ENCODE measurements around the gene ANO8. TPM values are rescaled to one million over a fixed set of nuclear protein-coding genes. Genes with fewer than 3 reads are reported as not detected.

The ANO8 gene
- polyA plus RNA-seq, 1 donor, result 4.4 TPM

GRCh38 chr19:17327654-17328516 is 6.8 kb downstream of the ANO8 start:
- peaks cover 11% of the 10 kb centered on the region for H3K9me3 ChIP-seq (ENCODE audit: control insufficient read depth, low read depth, low read length)
- no CpG with 5 or more reads among the region's 64 CpGs for WGBS (ENCODE audit: insufficient coverage, low lambda C conversion rate)
- H3K4me3 ChIP-seq (ENCODE audit: low read length), result peak overlapping the region; percentile 46
- peak overlapping the region; percentile 40 for H3K27ac ChIP-seq (ENCODE audit: low read length)
- no peaks in the 10 kb centered on the region for H3K36me3 ChIP-seq (ENCODE audit: control insufficient read depth, insufficient read depth, low read length)
- peaks cover 20% of the 10 kb centered on the region for H3K27me3 ChIP-seq (ENCODE audit: control insufficient read depth, insufficient read depth, low read length)
- DNase-seq, result peak; percentile 60 to 86
- H3K4me1 ChIP-seq (ENCODE audit: control insufficient read depth, insufficient read depth, low read length), result peaks cover 11% of the 10 kb centered on the region

DNA sequence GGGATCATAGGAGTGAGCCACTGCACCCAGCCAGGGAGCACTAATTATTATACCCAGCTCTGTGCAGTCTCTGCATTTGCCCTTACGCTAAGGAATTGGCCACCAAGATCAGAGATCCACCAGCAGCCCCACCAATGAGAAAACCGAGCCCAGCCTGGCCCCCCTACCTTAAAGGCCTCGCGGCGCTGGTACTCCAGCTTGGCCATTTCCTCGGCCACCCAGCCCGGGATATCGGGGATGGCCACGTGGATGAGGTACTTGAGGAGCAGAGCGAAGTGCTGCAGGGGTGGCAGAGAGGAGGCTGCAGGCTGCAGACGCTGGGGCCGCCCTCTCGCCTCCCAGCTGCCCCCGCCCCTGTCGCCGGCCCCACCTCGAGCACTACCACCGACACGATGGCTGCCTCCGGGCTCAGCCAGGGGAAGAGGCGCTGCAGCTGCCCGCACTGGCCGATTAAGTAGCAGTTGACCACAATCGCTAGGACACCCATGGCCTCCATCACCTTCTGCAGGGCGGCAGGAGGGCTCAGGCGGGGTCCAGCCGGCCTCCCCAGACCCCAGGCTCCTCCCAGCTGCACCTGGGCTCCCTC is 7.5 kb downstream of the ANO8 start:
- no peak for DNase-seq
- WGBS (ENCODE audit: insufficient coverage, low lambda C conversion rate), result no CpG with 5 or more reads among the region's 27 CpGs
- H3K27ac ChIP-seq (ENCODE audit: low read length), result no peak overlapping the region

DNA sequence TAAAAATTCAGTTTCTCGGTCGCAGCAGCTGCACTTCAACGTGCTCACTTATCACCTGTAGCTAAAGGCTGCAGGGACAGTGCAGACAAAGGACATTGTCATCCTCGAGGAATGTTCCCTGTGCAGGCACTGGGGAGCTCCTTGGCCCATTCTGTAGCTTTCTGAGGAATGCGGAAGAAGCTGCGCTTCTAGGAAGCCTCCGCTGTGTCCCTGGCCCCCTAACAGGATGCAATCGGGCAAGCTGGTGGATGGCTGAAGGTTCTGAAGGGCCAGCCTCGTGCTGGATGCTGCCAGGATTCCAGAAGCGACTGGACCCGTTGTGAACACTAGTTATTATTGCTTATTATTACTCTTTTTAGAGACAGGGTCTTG is 8.1 kb downstream of the ANO8 start:
- Histone ChIP-seq H3K27ac (ENCODE audit: low read length) (no peak overlapping the region), H3K36me3 (ENCODE audit: control insufficient read depth, insufficient read depth, low read length) (peaks cover 9% of the 10 kb centered on the region), H3K27me3 (ENCODE audit: control insufficient read depth, insufficient read depth, low read length) (peaks cover 20% of the 10 kb centered on the region), H3K4me3 (ENCODE audit: low read length) (no peak overlapping the region), H3K4me1 (ENCODE audit: control insufficient read depth, insufficient read depth, low read length) (peaks cover 11% of the 10 kb centered on the region), H3K9me3 (ENCODE audit: control insufficient read depth, low read depth, low read length) (peaks cover 9% of the 10 kb centered on the region)
- no peak for DNase-seq
- WGBS (ENCODE audit: insufficient coverage, low lambda C conversion rate), result no CpG with 5 or more reads among the region's 11 CpGs

More for the DNA sequence above, 7.5 kb downstream of the ANO8 start:
- peaks cover 3% of the 10 kb centered on the region for H3K36me3 ChIP-seq (ENCODE audit: control insufficient read depth, insufficient read depth, low read length)
- H3K4me3 ChIP-seq (ENCODE audit: low read length), result no peak overlapping the region
- peaks cover 11% of the 10 kb centered on the region for H3K4me1 ChIP-seq (ENCODE audit: control insufficient read depth, insufficient read depth, low read length)
- H3K27me3 ChIP-seq (ENCODE audit: control insufficient read depth, insufficient read depth, low read length), result peaks cover 20% of the 10 kb centered on the region
- H3K9me3 ChIP-seq (ENCODE audit: control insufficient read depth, low read depth, low read length), result peaks cover 9% of the 10 kb centered on the region

- H3K9me3 ChIP-seq (ENCODE audit: control insufficient read depth, low read depth, low read length), result peaks cover 9% of the 10 kb centered on the region
- no peak overlapping the region for H3K27ac ChIP-seq (ENCODE audit: low read length)
- 100% methylated on average over 1 of the region's 17 CpGs for WGBS (ENCODE audit: insufficient coverage, low lambda C conversion rate)
- H3K4me3 ChIP-seq (ENCODE audit: low read length), result no peak overlapping the region
- H3K36me3 ChIP-seq (ENCODE audit: control insufficient read depth, insufficient read depth, low read length), result peaks cover 12% of the 10 kb centered on the region
- peaks cover 11% of the 10 kb centered on the region for H3K4me1 ChIP-seq (ENCODE audit: control insufficient read depth, insufficient read depth, low read length)
- peaks cover 20% of the 10 kb centered on the region for H3K27me3 ChIP-seq (ENCODE audit: control insufficient read depth, insufficient read depth, low read length)
- DNase-seq, result no peak
These were observed 8.6 kb downstream of the ANO8 start for GRCh38 chr19:17325881-17326594.

DNA sequence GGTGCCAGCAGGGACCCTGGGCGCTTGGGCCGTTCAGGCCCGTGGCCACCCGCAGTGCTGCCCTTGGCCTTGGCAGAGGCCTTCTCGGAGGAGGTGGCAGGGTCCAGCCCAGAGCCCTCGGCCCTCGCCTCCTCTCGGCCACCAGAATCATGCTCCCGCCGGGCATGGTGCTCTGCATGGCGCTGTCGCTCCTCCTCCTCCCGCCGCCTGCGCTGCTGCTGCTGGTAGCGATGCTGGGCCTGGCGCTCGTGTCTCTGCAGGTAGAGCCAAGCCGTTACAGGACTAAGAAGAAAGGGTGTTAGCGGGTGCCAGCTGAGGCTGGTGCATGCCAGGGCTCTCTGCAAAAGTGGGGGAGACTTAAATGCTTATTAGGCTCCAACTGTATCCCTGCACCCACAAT is 9.5 kb downstream of the ANO8 start:
- DNase-seq, result no peak
- peaks cover 6% of the 10 kb centered on the region for H3K9me3 ChIP-seq (ENCODE audit: control insufficient read depth, low read depth, low read length)
- no peak overlapping the region for H3K27ac ChIP-seq (ENCODE audit: low read length)
- peaks cover 11% of the 10 kb centered on the region for H3K4me1 ChIP-seq (ENCODE audit: control insufficient read depth, insufficient read depth, low read length)
- peaks cover 19% of the 10 kb centered on the region for H3K36me3 ChIP-seq (ENCODE audit: control insufficient read depth, insufficient read depth, low read length)
- H3K4me3 ChIP-seq (ENCODE audit: low read length), result no peak overlapping the region
- WGBS (ENCODE audit: insufficient coverage, low lambda C conversion rate), result no CpG with 5 or more reads among the region's 20 CpGs
- H3K27me3 ChIP-seq (ENCODE audit: control insufficient read depth, insufficient read depth, low read length), result peaks cover 14% of the 10 kb centered on the region

- WGBS (ENCODE audit: insufficient coverage, low lambda C conversion rate), result no CpG with 5 or more reads among the region's 28 CpGs
- no peak for DNase-seq
- H3K27me3 ChIP-seq (ENCODE audit: control insufficient read depth, insufficient read depth, low read length), result peaks cover 8% of the 10 kb centered on the region
- peaks cover 3% of the 10 kb centered on the region for H3K9me3 ChIP-seq (ENCODE audit: control insufficient read depth, low read depth, low read length)
- H3K27ac ChIP-seq (ENCODE audit: low read length), result no peak overlapping the region
- no peak overlapping the region for H3K4me3 ChIP-seq (ENCODE audit: low read length)
- H3K4me1 ChIP-seq (ENCODE audit: control insufficient read depth, insufficient read depth, low read length), result peaks cover 11% of the 10 kb centered on the region
- H3K36me3 ChIP-seq (ENCODE audit: control insufficient read depth, insufficient read depth, low read length), result peaks cover 22% of the 10 kb centered on the region
These were observed 10.1 kb downstream of the ANO8 start for GRCh38 chr19:17324357-17325114.

GRCh38 chr19:17323964-17324332 is 10.7 kb downstream of the ANO8 start:
- Histone ChIP-seq H3K4me1 (ENCODE audit: control insufficient read depth, insufficient read depth, low read length) (peaks cover 8% of the 10 kb centered on the region), H3K27ac (ENCODE audit: low read length) (no peak overlapping the region), H3K9me3 (ENCODE audit: control insufficient read depth, low read depth, low read length) (no peaks in the 10 kb centered on the region), H3K36me3 (ENCODE audit: control insufficient read depth, insufficient read depth, low read length) (peaks cover 28% of the 10 kb centered on the region), H3K4me3 (ENCODE audit: low read length) (no peak overlapping the region), H3K27me3 (ENCODE audit: control insufficient read depth, insufficient read depth, low read length) (peaks cover 2% of the 10 kb centered on the region)
- no peak for DNase-seq
- no CpG with 5 or more reads among the region's 7 CpGs for WGBS (ENCODE audit: insufficient coverage, low lambda C conversion rate)

DNA sequence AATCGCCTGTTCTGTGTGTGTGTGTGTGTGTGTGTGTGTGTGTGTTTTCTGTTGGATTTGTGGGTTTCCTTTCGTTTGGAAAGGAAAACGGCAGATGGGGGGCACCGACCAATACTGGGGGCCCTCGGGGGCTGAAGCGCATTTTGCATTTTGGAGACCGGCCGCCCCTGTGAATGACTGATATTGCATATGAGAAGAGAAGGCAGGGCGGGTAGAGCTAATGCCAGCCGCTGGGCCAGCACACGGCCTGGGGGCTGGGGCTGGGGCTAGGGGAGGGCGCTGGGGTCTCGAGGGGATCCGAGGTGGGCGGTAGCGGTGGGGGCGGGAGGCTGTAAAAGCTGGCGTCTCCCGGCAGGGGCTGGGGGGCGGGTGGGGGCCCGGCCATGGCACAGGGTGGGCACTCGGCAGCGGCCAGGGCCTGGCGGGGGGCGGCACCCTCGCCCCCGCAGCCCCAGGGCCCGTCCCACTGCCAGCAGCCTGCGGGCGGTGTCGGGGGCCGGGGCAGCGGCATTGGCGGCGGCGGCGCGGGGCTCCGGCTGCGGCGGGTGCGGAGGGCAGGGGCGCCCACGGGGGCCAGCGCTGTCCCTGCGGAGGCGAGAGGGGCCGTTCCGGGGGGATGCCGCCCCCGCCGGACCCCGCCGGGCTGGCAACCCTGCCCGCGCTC is 11.2 kb downstream of the ANO8 start:
- H3K36me3 ChIP-seq (ENCODE audit: control insufficient read depth, insufficient read depth, low read length), result peaks cover 30% of the 10 kb centered on the region
- no peaks in the 10 kb centered on the region for H3K27me3 ChIP-seq (ENCODE audit: control insufficient read depth, insufficient read depth, low read length)
- DNase-seq, result no peak
- H3K9me3 ChIP-seq (ENCODE audit: control insufficient read depth, low read depth, low read length), result no peaks in the 10 kb centered on the region
- no peak overlapping the region for H3K27ac ChIP-seq (ENCODE audit: low read length)
- WGBS (ENCODE audit: insufficient coverage, low lambda C conversion rate), result no CpG with 5 or more reads among the region's 56 CpGs
- peaks cover 8% of the 10 kb centered on the region for H3K4me1 ChIP-seq (ENCODE audit: control insufficient read depth, insufficient read depth, low read length)
- no peak overlapping the region for H3K4me3 ChIP-seq (ENCODE audit: low read length)

GRCh38 chr19:17322854-17323253 is 11.8 kb downstream of the ANO8 start:
- DNase-seq, result no peak
- peaks cover 4% of the 10 kb centered on the region for H3K4me1 ChIP-seq (ENCODE audit: control insufficient read depth, insufficient read depth, low read length)
- no peaks in the 10 kb centered on the region for H3K27me3 ChIP-seq (ENCODE audit: control insufficient read depth, insufficient read depth, low read length)
- H3K4me3 ChIP-seq (ENCODE audit: low read length), result no peak overlapping the region
- WGBS (ENCODE audit: insufficient coverage, low lambda C conversion rate), result no CpG with 5 or more reads among the region's 10 CpGs
- H3K36me3 ChIP-seq (ENCODE audit: control insufficient read depth, insufficient read depth, low read length), result peaks cover 30% of the 10 kb centered on the region
- no peaks in the 10 kb centered on the region for H3K9me3 ChIP-seq (ENCODE audit: control insufficient read depth, low read depth, low read length)
- no peak overlapping the region for H3K27ac ChIP-seq (ENCODE audit: low read length)
